Sigmoid colon (tissue), 7 donors: ENCODE data around the gene RELA. TPM values are rescaled to one million over a fixed set of nuclear protein-coding genes. Genes with fewer than 3 reads are reported as not detected.

Experiments used
- DNase-seq: peaks from one replicate; pipeline ENCODE4 v3.0.0-alpha.2; 2019
- H3K27ac ChIP-seq, 4 donors: fragments of 200-600 bp; sonication (generic); one replicate each; pipeline ENCODE4 v1.5.1; 2016 to 2019; ENCODE audit warnings: mild to moderate bottlenecking in 1 of 4
- H3K27me3 ChIP-seq, 3 donors: fragments of 200-600 bp; sonication (generic); one replicate each; pipeline ENCODE4 v1.5.1; 2019; ENCODE audit warnings: mild to moderate bottlenecking in 1 of 3
- H3K36me3 ChIP-seq, 4 donors: fragments of 200-600 bp; sonication (generic); one replicate each; pipeline ENCODE4 v1.5.1; 2016 to 2019
- H3K4me1 ChIP-seq, 4 donors: fragments of 200-600 bp; sonication (generic); one replicate each; pipeline ENCODE4 v1.5.1; 2017 to 2019
- H3K4me3 ChIP-seq, 4 donors: fragments of 200-600 bp; sonication (generic); one replicate each; pipeline ENCODE4 v1.5.1; 2017 to 2019; ENCODE audit warnings: mild to moderate bottlenecking in 2 of 4, moderate library complexity in 1 of 4
- H3K9me3 ChIP-seq, 4 donors: fragments of 200-600 bp in 3 of 4; sonication (generic) in 3 of 4; one replicate each; pipeline versions ENCODE4 v1.5.1 to v1.6.1; 2013 to 2019
- EP300 ChIP-seq, 4 donors: sonication (generic); formaldehyde crosslinking; IDR thresholded peaks; one replicate each; pipeline ENCODE4 v1.6.1; 2017; ENCODE audit warnings: antibody characterized with exemption in 4 of 4
- POLR2A ChIP-seq, 2 donors: fragments of 450-650 bp; IDR thresholded peaks; one replicate each; pipeline ENCODE4 v1.6.1; 2016; ENCODE audit warnings: antibody characterized with exemption in 2 of 2, mild to moderate bottlenecking in 2 of 2, moderate library complexity in 2 of 2
- POLR2AphosphoS5 ChIP-seq, 4 donors: sonication (generic); formaldehyde crosslinking; IDR thresholded peaks; one replicate each; pipeline ENCODE4 v1.6.1; 2017; ENCODE audit warnings: antibody characterized with exemption in 4 of 4
- WGBS, 2 donors: extraction: QIAGEN DNeasy Blood & Tissue Kit; methylation state at CpG; one replicate each; pipeline ENCODE4 v1.1.7; 2013; 5-methylcytosine and 5-hydroxymethylcytosine counted together
- intact Hi-C: fragments of 100-400 bp; cut with DNase I; formaldehyde crosslinking; loops from one replicate; pipeline ENCODE4 v1.15.1; 2023
- polyA plus RNA-seq, 3 donors: library from polyadenylated mRNA; stranded (reverse); fragments of 200-250 nt; gene quantifications; one replicate each; pipeline ENCODE4 v1.2.3, GENCODE V29; 2013
- total RNA-seq, 4 donors: library from RNA; depleted of rRNA; stranded (reverse); fragments of >200 nt; gene quantifications; one replicate each; pipeline ENCODE4 v1.1.0, GENCODE V29; 2016
- TF ChIP-seq, protein P1 (sequence below), 4 experiments: fragments of 450-650 bp in 3 of 4; fragments of 200-600 bp in 1 of 4; IDR thresholded peaks; one replicate each; pipeline ENCODE4 v1.5.1; 2016 to 2019; ENCODE audit warnings: antibody characterized with exemption in 4 of 4, mild to moderate bottlenecking in 3 of 4, moderate library complexity in 2 of 4
- donor health status: healthy with polysubstance abuse.
- donor health status: Bipolar disorder and iron deficiency.
- donor health status: healthy.

Gene RELA
- total and polyA plus RNA-seq, 7 donors = 33.6 to 62.6 (median 44.8) TPM

- Histone ChIP-seq H3K4me3 (no peak overlapping the region), H3K9me3 (no peaks in the 10 kb centered on the region), H3K27ac (no peak overlapping the region), H3K4me1 (peaks cover 0 to 39% (median 35%) of the 10 kb centered on the region in 4 donors), H3K36me3 (peaks cover 49 to 79% (median 67%) of the 10 kb centered on the region in 4 donors), H3K27me3 (no peaks in the 10 kb centered on the region)
- WGBS, 2 donors = 93 to 94% methylated on average over 21 of the region's 21 CpGs
- DNase-seq = peak; percentile 64
- intact Hi-C loops = no loop called here
- TF ChIP-seq POLR2A (IDR thresholded peaks at IDR 0.05) (no peak), EP300 (IDR thresholded peaks at IDR 0.05) (no peak), POLR2AphosphoS5 (IDR thresholded peaks at IDR 0.05) (no peak)
Measured at GRCh38 chr11:65658174-65659021, 4.3 kb downstream of the RELA start.

DNA sequence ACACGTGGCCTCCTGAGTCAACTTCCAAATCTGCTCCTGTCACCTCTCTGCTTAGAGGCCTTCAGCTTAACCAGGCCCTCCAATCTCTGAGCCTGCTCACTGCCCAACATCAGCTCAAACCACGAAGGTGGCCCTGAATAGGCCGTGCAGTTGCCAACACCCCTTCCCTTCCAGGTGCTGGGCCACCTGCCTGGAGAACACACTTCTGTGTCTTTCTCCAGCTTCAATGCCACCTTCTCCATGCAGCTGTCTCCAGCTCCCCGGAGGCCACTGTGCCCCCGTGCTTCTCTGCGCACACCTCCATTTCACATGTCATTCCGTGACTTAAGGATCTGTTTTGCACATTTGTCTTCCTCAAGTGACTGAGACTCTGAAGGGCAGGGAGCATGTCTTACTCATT, 5.3 kb downstream of the RELA start:
- no peak overlapping the region for H3K27ac ChIP-seq
- peaks cover 49 to 79% (median 67%) of the 10 kb centered on the region in 4 donors for H3K36me3 ChIP-seq
- intact Hi-C loops = no loop called here
- TF ChIP-seq POLR2A (IDR thresholded peaks at IDR 0.05) (no peak), POLR2AphosphoS5 (IDR thresholded peaks at IDR 0.05) (no peak), EP300 (IDR thresholded peaks at IDR 0.05) (no peak)
- TF ChIP-seq, protein P1, sequence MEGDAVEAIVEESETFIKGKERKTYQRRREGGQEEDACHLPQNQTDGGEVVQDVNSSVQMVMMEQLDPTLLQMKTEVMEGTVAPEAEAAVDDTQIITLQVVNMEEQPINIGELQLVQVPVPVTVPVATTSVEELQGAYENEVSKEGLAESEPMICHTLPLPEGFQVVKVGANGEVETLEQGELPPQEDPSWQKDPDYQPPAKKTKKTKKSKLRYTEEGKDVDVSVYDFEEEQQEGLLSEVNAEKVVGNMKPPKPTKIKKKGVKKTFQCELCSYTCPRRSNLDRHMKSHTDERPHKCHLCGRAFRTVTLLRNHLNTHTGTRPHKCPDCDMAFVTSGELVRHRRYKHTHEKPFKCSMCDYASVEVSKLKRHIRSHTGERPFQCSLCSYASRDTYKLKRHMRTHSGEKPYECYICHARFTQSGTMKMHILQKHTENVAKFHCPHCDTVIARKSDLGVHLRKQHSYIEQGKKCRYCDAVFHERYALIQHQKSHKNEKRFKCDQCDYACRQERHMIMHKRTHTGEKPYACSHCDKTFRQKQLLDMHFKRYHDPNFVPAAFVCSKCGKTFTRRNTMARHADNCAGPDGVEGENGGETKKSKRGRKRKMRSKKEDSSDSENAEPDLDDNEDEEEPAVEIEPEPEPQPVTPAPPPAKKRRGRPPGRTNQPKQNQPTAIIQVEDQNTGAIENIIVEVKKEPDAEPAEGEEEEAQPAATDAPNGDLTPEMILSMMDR (IDR thresholded peaks at IDR 0.05) = no peak
- no peak for DNase-seq
- H3K4me3 ChIP-seq = no peak overlapping the region
- 90 to 92% methylated on average over 7 of the region's 7 CpGs for WGBS, 2 donors
- no peaks in the 10 kb centered on the region for H3K9me3 ChIP-seq
- H3K27me3 ChIP-seq = no peaks in the 10 kb centered on the region
- peaks cover 0 to 44% (median 41%) of the 10 kb centered on the region in 4 donors for H3K4me1 ChIP-seq

DNA sequence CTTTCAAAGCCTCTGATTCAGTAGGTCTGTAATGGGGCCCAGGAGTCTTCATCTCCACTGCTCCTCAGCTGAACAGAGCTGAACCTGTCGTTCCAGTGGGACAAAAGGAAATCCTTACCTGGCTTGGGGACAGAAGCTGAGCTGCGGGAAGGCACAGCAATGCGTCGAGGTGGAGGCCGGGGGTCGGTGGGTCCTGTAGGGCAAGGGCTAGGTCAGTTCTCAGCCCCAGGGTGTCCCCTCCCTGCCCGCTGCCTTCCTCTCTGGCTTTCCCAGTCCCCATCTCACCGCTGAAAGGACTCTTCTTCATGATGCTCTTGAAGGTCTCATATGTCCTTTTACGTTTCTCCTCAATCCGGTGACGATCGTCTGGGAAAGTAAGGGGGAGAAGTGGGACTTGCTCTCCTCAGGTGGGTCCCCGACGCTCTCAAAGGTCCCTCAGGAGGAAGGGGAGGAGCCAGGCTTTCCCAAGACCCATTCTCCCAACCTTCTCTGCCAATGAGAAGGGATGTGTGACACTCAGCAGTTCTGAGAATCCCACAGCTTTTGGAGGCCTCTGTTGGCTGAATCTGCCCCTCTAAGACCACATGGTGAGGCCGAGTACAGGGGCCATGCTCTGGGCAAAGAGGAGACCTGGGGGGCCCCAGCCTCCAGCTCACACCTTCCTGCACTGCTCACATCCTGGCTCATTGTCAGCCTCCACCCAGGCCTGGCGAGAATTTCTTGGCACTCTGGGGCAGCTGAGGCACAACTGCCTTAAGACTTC, 7.0 kb downstream of the RELA start:
- no peaks in the 10 kb centered on the region for H3K27me3 ChIP-seq
- H3K27ac ChIP-seq = no peak overlapping the region
- peak; percentile 60 for DNase-seq
- H3K36me3 ChIP-seq = peaks cover 49 to 73% (median 65%) of the 10 kb centered on the region in 4 donors
- intact Hi-C loops = no loop called here
- TF ChIP-seq POLR2A (IDR thresholded peaks at IDR 0.05) = no peak
- TF ChIP-seq EP300 (IDR thresholded peaks at IDR 0.05) = no peak
- TF ChIP-seq POLR2AphosphoS5 (IDR thresholded peaks at IDR 0.05) = no peak
- peaks cover 0 to 46% (median 41%) of the 10 kb centered on the region in 4 donors for H3K4me1 ChIP-seq
- no peak overlapping the region for H3K4me3 ChIP-seq
- WGBS, 2 donors = 91 to 93% methylated on average over 16 of the region's 16 CpGs
- no peaks in the 10 kb centered on the region for H3K9me3 ChIP-seq

GRCh38 chr11:65654375-65655349, 8.1 kb downstream of the RELA start:
- peaks cover 46 to 73% (median 59%) of the 10 kb centered on the region in 4 donors for H3K36me3 ChIP-seq
- WGBS, 2 donors = 87 to 91% methylated on average over 14 of the region's 14 CpGs
- peak overlapping the region; percentile 90 to 98 (median 95) for H3K27ac ChIP-seq
- peaks cover 0 to 36% (median 32%) of the 10 kb centered on the region in 4 donors for H3K4me1 ChIP-seq
- H3K9me3 ChIP-seq = no peaks in the 10 kb centered on the region
- intact Hi-C loops = no loop called here
- TF ChIP-seq POLR2A (IDR thresholded peaks at IDR 0.05) (no peak), POLR2AphosphoS5 (IDR thresholded peaks at IDR 0.05) (no peak), EP300 (IDR thresholded peaks at IDR 0.05) (no peak)
- TF ChIP-seq, protein P1 (IDR thresholded peaks at IDR 0.05) = no peak
- no peak overlapping the region for H3K4me3 ChIP-seq
- DNase-seq = peak; percentile 65
- no peaks in the 10 kb centered on the region for H3K27me3 ChIP-seq
